HUES6 (cell line): ENCODE data around the gene SAMD1.

Experiments used
- H3K27ac ChIP-seq: 2 replicates; pipeline ENCODE4 v1.7.0; 2013; ENCODE audit warnings: low read depth, mild to moderate bottlenecking, low read length, inconsistent platforms
- H3K27me3 ChIP-seq: 2 replicates; pipeline ENCODE4 v1.6.1; 2013; ENCODE audit warnings: low read length; ENCODE audit not compliant: control insufficient read depth, insufficient read depth
- H3K36me3 ChIP-seq: 2 replicates; pipeline ENCODE4 v1.6.1; 2013; ENCODE audit warnings: low read length; ENCODE audit not compliant: control insufficient read depth, insufficient read depth
- H3K4me1 ChIP-seq: 2 replicates; pipeline ENCODE4 v1.6.1; 2013; ENCODE audit warnings: low read length; ENCODE audit not compliant: control insufficient read depth, insufficient read depth
- H3K4me3 ChIP-seq: 2 replicates; pipeline ENCODE4 v1.5.1; 2013; ENCODE audit warnings: low read depth, low read length
- H3K9ac ChIP-seq: one replicate; pipeline ENCODE4 v1.6.1; 2013; ENCODE audit warnings: mild to moderate bottlenecking, low read length
- H3K9me3 ChIP-seq: 2 replicates; pipeline ENCODE4 v1.6.1; 2013; ENCODE audit warnings: low read depth, low read length; ENCODE audit not compliant: control insufficient read depth, insufficient read depth

Gene SAMD1

GRCh38 chr19:14101003-14101545 lies 10.5 kb upstream of the SAMD1 start:
- H3K27me3 ChIP-seq = no peaks in the 10 kb centered on the region
- H3K9me3 ChIP-seq = no peaks in the 10 kb centered on the region
- H3K27ac ChIP-seq = no peak overlapping the region
- H3K9ac ChIP-seq = no peak overlapping the region
- no peak overlapping the region for H3K4me3 ChIP-seq
- H3K36me3 ChIP-seq = peaks cover 19% of the 10 kb centered on the region
- no peaks in the 10 kb centered on the region for H3K4me1 ChIP-seq

- no peaks in the 10 kb centered on the region for H3K27me3 ChIP-seq
- H3K4me3 ChIP-seq = no peak overlapping the region
- H3K9me3 ChIP-seq = peaks cover 8% of the 10 kb centered on the region
- peaks cover 16% of the 10 kb centered on the region for H3K36me3 ChIP-seq
- no peak overlapping the region for H3K9ac ChIP-seq
- H3K4me1 ChIP-seq = no peaks in the 10 kb centered on the region
- H3K27ac ChIP-seq = no peak overlapping the region
Observed at GRCh38 chr19:14097532-14098151, 7.1 kb upstream of the SAMD1 start.

DNA sequence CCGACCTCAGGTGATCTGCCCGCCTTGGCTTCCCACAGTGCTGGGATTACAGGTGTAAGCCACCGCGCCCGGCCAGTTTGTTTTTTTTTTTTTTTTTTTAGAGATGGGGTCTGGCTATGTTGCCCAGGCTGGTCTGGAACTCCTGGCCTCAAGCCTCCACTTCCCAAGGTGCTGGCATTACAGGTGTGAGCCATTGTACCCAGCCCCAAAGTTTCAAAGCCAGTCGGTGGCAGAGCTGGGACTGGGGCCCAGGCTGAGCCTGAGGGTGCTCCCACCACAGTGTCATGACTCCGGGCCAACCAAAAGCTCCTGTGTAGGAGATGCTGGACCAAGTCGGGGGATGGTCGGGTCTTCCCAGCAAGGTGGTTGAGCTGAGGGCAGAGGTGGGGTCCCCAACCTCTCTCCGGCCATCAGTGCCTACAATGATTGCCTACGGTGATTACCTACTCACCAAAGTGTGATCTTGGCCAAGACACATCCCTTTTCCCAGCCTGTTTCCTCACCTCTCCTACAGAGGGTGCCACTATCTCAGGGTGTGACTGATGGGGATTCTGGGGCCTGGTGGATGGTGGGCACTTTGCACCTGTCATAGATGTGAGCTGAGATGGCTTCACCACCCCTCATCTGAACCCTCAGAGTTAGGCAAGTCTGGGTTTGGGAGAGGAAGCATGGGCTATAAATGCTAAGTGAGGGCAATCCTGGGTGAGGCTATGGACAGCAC lies 5.9 kb upstream of the SAMD1 start:
- H3K4me1 ChIP-seq = no peaks in the 10 kb centered on the region
- no peak overlapping the region for H3K4me3 ChIP-seq
- no peak overlapping the region for H3K27ac ChIP-seq
- peaks cover 8% of the 10 kb centered on the region for H3K9me3 ChIP-seq
- peaks cover 9% of the 10 kb centered on the region for H3K36me3 ChIP-seq
- no peaks in the 10 kb centered on the region for H3K27me3 ChIP-seq
- no peak overlapping the region for H3K9ac ChIP-seq

GRCh38 chr19:14094854-14095253 lies 4.3 kb upstream of the SAMD1 start:
- peaks cover 4% of the 10 kb centered on the region; the same call in 1 of the 2 replicates for H3K36me3 ChIP-seq
- peaks cover 8% of the 10 kb centered on the region for H3K9me3 ChIP-seq
- no peak overlapping the region for H3K9ac ChIP-seq
- no peak overlapping the region for H3K4me3 ChIP-seq
- no peak overlapping the region for H3K27ac ChIP-seq
- H3K4me1 ChIP-seq = no peaks in the 10 kb centered on the region
- H3K27me3 ChIP-seq = no peaks in the 10 kb centered on the region

- H3K4me1 ChIP-seq = peaks cover 7% of the 10 kb centered on the region; the same call in 1 of the 2 replicates
Observed at GRCh38 chr19:14093117-14093823, 2.7 kb upstream of the SAMD1 start.

GRCh38 chr19:14091813-14092462 lies 1.4 kb upstream of the SAMD1 start:
- Histone ChIP-seq H3K9ac (no peak overlapping the region), H3K9me3 (peaks cover 8% of the 10 kb centered on the region), H3K4me1 (peaks cover 7% of the 10 kb centered on the region; the same call in 1 of the 2 replicates), H3K36me3 (peaks cover 13% of the 10 kb centered on the region), H3K27me3 (peaks cover 11% of the 10 kb centered on the region), H3K27ac (no peak overlapping the region), H3K4me3 (peak overlapping the region; percentile 88)

More at GRCh38 chr19:14093117-14093823, 2.7 kb upstream of the SAMD1 start:
- no peak overlapping the region for H3K4me3 ChIP-seq
- peaks cover 10% of the 10 kb centered on the region for H3K36me3 ChIP-seq
- peaks cover 8% of the 10 kb centered on the region for H3K9me3 ChIP-seq
- H3K9ac ChIP-seq = no peak overlapping the region
- H3K27me3 ChIP-seq = peaks cover 11% of the 10 kb centered on the region
- no peak overlapping the region for H3K27ac ChIP-seq

GRCh38 chr19:14091081-14091812 lies 696 bp upstream of the SAMD1 start:
- Histone ChIP-seq H3K4me3 (peak overlapping the region; percentile 88), H3K9ac (peak overlapping the region; percentile 61), H3K4me1 (peaks cover 7% of the 10 kb centered on the region; the same call in 1 of the 2 replicates), H3K27ac (peak overlapping the region; percentile 30; the same call in 1 of the 2 replicates), H3K9me3 (peaks cover 8% of the 10 kb centered on the region), H3K27me3 (peaks cover 14% of the 10 kb centered on the region), H3K36me3 (peaks cover 11% of the 10 kb centered on the region)

DNA sequence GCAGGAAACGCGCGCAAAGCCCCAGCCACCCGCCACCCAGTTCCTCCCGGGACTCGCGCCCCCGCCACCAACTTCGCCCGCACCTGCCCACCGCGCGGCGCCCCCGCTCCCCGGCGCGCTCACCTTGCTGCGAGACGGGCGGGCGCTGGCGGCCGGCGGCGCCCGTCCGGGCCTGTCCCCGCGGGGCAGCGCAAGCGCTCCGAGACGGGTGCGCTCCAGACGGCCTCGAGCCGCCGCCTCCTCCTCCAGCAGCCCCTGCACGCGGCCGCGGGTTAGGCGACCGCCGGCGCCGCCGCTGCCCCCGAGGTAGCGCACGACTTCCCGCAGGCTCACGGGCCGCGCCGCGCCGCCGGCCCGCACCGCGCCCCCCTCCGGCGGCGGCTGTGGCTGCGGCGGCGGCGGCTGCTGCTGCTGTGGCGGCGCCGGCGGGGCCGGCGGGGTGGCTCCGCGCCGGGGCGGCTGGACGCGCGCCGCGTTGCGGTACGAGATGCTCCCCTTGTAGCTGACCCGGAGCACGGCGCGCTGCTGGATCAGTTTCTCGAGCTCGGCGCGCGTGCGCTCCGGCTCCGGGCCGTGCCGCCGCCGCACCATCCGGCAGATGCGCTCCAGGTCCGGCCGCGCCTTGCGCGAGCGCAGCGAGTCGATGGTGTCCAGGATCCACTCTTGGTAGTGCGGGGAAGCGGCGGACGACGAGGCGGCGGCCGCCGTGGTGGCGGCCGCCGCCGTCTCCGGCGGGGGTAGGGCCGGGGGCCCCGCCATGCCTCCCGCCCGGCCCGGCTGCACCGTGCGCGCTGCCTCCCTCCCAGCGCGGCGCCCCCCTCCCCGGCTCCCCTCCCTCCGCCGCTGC lies 666 bp downstream of the SAMD1 start:
- Histone ChIP-seq H3K36me3 (peaks cover 11% of the 10 kb centered on the region), H3K9ac (peak overlapping the region; percentile 45), H3K4me3 (peak overlapping the region; percentile 67), H3K27me3 (peaks cover 14% of the 10 kb centered on the region), H3K9me3 (peaks cover 8% of the 10 kb centered on the region), H3K27ac (no peak overlapping the region), H3K4me1 (peaks cover 16% of the 10 kb centered on the region)

DNA sequence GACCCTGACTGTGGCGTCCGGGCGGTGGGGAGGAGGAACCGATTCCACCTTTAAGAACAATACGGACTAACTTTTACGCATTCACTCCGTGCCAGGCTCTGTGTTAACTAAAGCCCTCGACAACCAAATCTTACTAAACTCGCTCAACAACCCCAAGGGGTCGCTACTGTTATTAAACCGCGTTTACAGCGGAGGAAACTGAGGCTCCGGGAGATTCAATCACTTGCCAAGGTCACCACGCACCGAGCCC lies 1.2 kb downstream of the SAMD1 start:
- peaks cover 17% of the 10 kb centered on the region for H3K4me1 ChIP-seq
- H3K4me3 ChIP-seq = peak overlapping the region; percentile 67
- H3K27me3 ChIP-seq = peaks cover 14% of the 10 kb centered on the region
- no peak overlapping the region for H3K27ac ChIP-seq
- no peak overlapping the region for H3K9ac ChIP-seq
- H3K9me3 ChIP-seq = peaks cover 8% of the 10 kb centered on the region
- peaks cover 11% of the 10 kb centered on the region for H3K36me3 ChIP-seq
